Endothelial cell of umbilical vein (primary cell): ENCODE measurements around the gene DLL3. TPM values are rescaled to one million over a fixed set of nuclear protein-coding genes. Genes with fewer than 3 reads are reported as not detected.

ENCODE experiments used
- BruUV-seq: library from RNA; stranded (reverse); fragments of 400-500 nt; replicated peaks from 2 replicates; lab custom pipeline; 2021; lab: Mats Ljungman, UMichigan
- CTCF ChIA-PET: fragments of 300-600, 350-600 bp; sonication (Branson Sonifier 250); formaldehyde crosslinking; loops from one replicate; lab custom pipeline; 2021; ENCODE audit warnings: antibody characterized with exemption, inconsistent platforms; lab: Charles Lee
- POLR2A ChIA-PET: fragments of 300-600, 350-600 bp; sonication (Branson Sonifier 250); formaldehyde crosslinking; loops from one replicate; lab custom pipeline; 2021; ENCODE audit warnings: antibody characterized with exemption, inconsistent platforms; lab: Charles Lee
- DNase-seq: peaks from one replicate; pipeline ENCODE4 v3.0.0-alpha.2; 2011; ENCODE audit warnings: low read depth, low spot score
- FAIRE-seq: peaks from 2 replicates; lab custom pipeline; 2011; peaks lifted over from hg19 to GRCh38; lab: Jason Lieb, UNC
- H2AFZ ChIP-seq: 2 replicates; pipeline ENCODE4 v1.6.0; 2012; ENCODE audit warnings: low read depth, low read length, control low read depth, inconsistent platforms
- H3K27ac ChIP-seq: 2 replicates; pipeline ENCODE4 v1.5.1; 2011; ENCODE audit warnings: low read depth, mild to moderate bottlenecking, control low read depth, low read length, moderate library complexity; ENCODE audit not compliant: insufficient read depth
- H3K27me3 ChIP-seq, 2 experiments: 2 replicates each; pipeline versions ENCODE4 v1.6.0 to v1.6.1; 2011; ENCODE audit warnings: low read length in 2 of 2, mixed read lengths in 1 of 2; ENCODE audit not compliant: control insufficient read depth in 2 of 2, insufficient read depth in 2 of 2
- H3K36me3 ChIP-seq, 2 experiments: 2 replicates in 1 of 2; 3 replicates in 1 of 2; pipeline ENCODE4 v1.5.1; 2011; ENCODE audit warnings: low read length in 2 of 2, mild to moderate bottlenecking in 1 of 2, moderate library complexity in 1 of 2; ENCODE audit not compliant: control insufficient read depth in 2 of 2, insufficient read depth in 2 of 2; ENCODE audit errors: extremely low read depth in 1 of 2
- H3K4me1 ChIP-seq: 3 replicates; pipeline ENCODE4 v1.5.1; 2011; ENCODE audit warnings: mild to moderate bottlenecking, low read length; ENCODE audit not compliant: control insufficient read depth, insufficient read depth; ENCODE audit errors: extremely low read depth
- H3K4me2 ChIP-seq: 2 replicates; pipeline ENCODE4 v1.6.1; 2011; ENCODE audit warnings: low read length, control low read depth, mixed read lengths; ENCODE audit not compliant: insufficient read depth
- H3K4me3 ChIP-seq, 3 experiments: fragments of 200-600 bp in 1 of 3; sonication (generic), shearing (Covaris generic) in 1 of 3; replicated peaks in 1 of 3; 2 replicates each; pipeline ENCODE4 v1.5.1; 2011 to 2016; ENCODE audit warnings: control low read depth in 3 of 3, low read length in 3 of 3, mild to moderate bottlenecking in 2 of 3, inconsistent platforms in 1 of 3, low read depth in 1 of 3, moderate library complexity in 1 of 3; ENCODE audit not compliant: insufficient read depth in 1 of 3
- H3K79me2 ChIP-seq: 2 replicates; pipeline ENCODE4 v1.6.0; 2012; ENCODE audit warnings: low read length, inconsistent platforms; ENCODE audit not compliant: control insufficient read depth, insufficient read depth
- H3K9ac ChIP-seq: replicated peaks from 2 replicates; pipeline ENCODE3; 2011; ENCODE audit warnings: low read length, control low read depth; ENCODE audit not compliant: insufficient read depth; ENCODE audit errors: extremely low read depth
- H3K9me1 ChIP-seq: replicated peaks from 3 replicates; pipeline ENCODE4 v1.6.0; 2011; ENCODE audit warnings: mild to moderate bottlenecking, low read length; ENCODE audit not compliant: control insufficient read depth, insufficient read depth; ENCODE audit errors: extremely low read depth
- H3K9me3 ChIP-seq: replicated peaks from 2 replicates; pipeline ENCODE4 v1.5.1; 2012; ENCODE audit warnings: low read length, inconsistent platforms; ENCODE audit not compliant: control insufficient read depth, insufficient read depth
- H4K20me1 ChIP-seq: replicated peaks from 2 replicates; pipeline ENCODE3; 2011; ENCODE audit warnings: mild to moderate bottlenecking, low read length; ENCODE audit not compliant: control insufficient read depth, insufficient read depth; ENCODE audit errors: extremely low read depth
- CTCF ChIP-seq, 2 donors: IDR thresholded peaks; 1 replicate in 1 of 2; 2 replicates in 1 of 2; pipeline ENCODE4 v1.5.1; 2011; ENCODE audit warnings: low read length in 2 of 2, mild to moderate bottlenecking in 2 of 2, moderate library complexity in 2 of 2, control low read depth in 1 of 2, inconsistent platforms in 1 of 2, low read depth in 1 of 2; ENCODE audit not compliant: insufficient read depth in 1 of 2; ENCODE audit errors: extremely low read depth in 1 of 2
- EZH2 ChIP-seq: IDR thresholded peaks from 2 replicates; pipeline ENCODE4 v1.6.1; 2012; ENCODE audit warnings: borderline replicate concordance, low read depth, mild to moderate bottlenecking, moderate library complexity, low read length, inconsistent platforms; ENCODE audit not compliant: severe bottlenecking
- FOS ChIP-seq: IDR thresholded peaks from 2 replicates; pipeline ENCODE4 v1.6.1; 2011; ENCODE audit warnings: mild to moderate bottlenecking, low read length, moderate library complexity, borderline replicate concordance; ENCODE audit not compliant: insufficient read depth
- JUN ChIP-seq: IDR thresholded peaks from 2 replicates; pipeline ENCODE4 v1.6.1; 2011; ENCODE audit warnings: borderline replicate concordance, low read depth; ENCODE audit not compliant: insufficient read length, insufficient read depth
- MAX ChIP-seq: IDR thresholded peaks from 2 replicates; pipeline ENCODE4 v1.6.1; 2011; ENCODE audit not compliant: insufficient read depth, insufficient read length
- POLR2AphosphoS5 ChIP-seq: IDR thresholded peaks from 2 replicates; pipeline ENCODE4 v1.6.1; 2012; ENCODE audit warnings: low read depth, mild to moderate bottlenecking, control low read depth, low read length, moderate library complexity; ENCODE audit not compliant: insufficient read depth
- dilution Hi-C: fragments of 300-500 bp; cut with MboI; formaldehyde crosslinking; loops from one replicate; pipeline ENCODE4 v1.15.0; 2019; ENCODE audit warnings: low sequenced_read_pairs; ENCODE audit not compliant: extremely low pct_ligation_motif_present
- intact Hi-C: fragments of 100-400 bp; cut with micrococcal nuclease; formaldehyde crosslinking; loops from one replicate; pipeline ENCODE4 v1.10.0; 2022
- polyA plus RNA-seq, 4 experiments: library from polyadenylated mRNA; depleted of rRNA in 3 of 4; stranded (reverse) in 3 of 4; unstranded in 1 of 4; fragments of >200 nt; gene quantifications; 2 replicates each; pipeline versions ENCODE4 v1.2.1 to v1.2.3, GENCODE V29; 2011 to 2012; ENCODE audit warnings: missing spikeins in 1 of 4
- total RNA-seq: library from RNA; stranded (reverse); gene quantifications from 2 replicates; pipeline ENCODE4 v1.2.3, GENCODE V29; 2021

The DLL3 gene
- total and polyA plus RNA-seq, 2 donors (not counting 3 experiments of a cell fraction or from before 2014, with no cell fraction given), result 0.40 to 0.73 TPM

GRCh38 chr19:39506944-39507714, 8.4 kb downstream of the DLL3 start:
- POLR2A ChIA-PET, result no interaction called here
- Histone ChIP-seq H3K4me1 (peaks cover 4% of the 10 kb centered on the region), H3K27ac (no peak overlapping the region), H2AFZ (peak overlapping the region; percentile 90), H3K36me3 (no peaks in the 10 kb centered on the region), H3K27me3 (peaks cover 8 to 13% of the 10 kb centered on the region in 2 experiments), H3K4me2 (peak overlapping the region; percentile 58), H3K9me3 (no peaks in the 10 kb centered on the region), H3K9me1 (no peaks in the 10 kb centered on the region), H3K79me2 (no peaks in the 10 kb centered on the region), H3K4me3 (peak overlapping the region in 2 of 3 experiments; percentile 20 to 45), H3K9ac (no peak overlapping the region), H4K20me1 (no peaks in the 10 kb centered on the region)
- CTCF ChIA-PET, result interaction anchor here (1.5 kb wide), 1 partner anchor 25 kb away, joined by 3 read pairs; the partner anchor contains the start of gene EID2B
- TF ChIP-seq POLR2AphosphoS5 (peak; percentile 52), EZH2 (peak; percentile 40), FOS (no peak), JUN (no peak), MAX (peak; percentile 74), CTCF (IDR thresholded peaks at IDR 0.05; ENCODE audit: extremely low read depth in 1 of 2, insufficient read depth in 1 of 2, low read depth in 1 of 2, low read length in 2 of 2) (no peak)
- FAIRE-seq (peak; percentile 43), DNase-seq (peak; percentile 69)
- intact Hi-C loops, result no loop called here
- BruUV-seq, result no TSS peak
- dilution Hi-C loops, result no loop called here
